HCT116 (cell line): ENCODE data around the gene ATAD3A. TPM values are rescaled to one million over a fixed set of nuclear protein-coding genes. Genes with fewer than 3 reads are reported as not detected.

Experiments
- ATAC-seq: fragments of 200-7000 bp; cut with Tn5 transposase; 2 replicates; pipeline ENCODE4 v1.9.1; 2020; ENCODE audit warnings: mild to moderate bottlenecking, moderate library complexity
- BruUV-seq: library from RNA; stranded (reverse); fragments of 400-500 nt; replicated peaks from 2 replicates; lab custom pipeline; 2021; lab: Mats Ljungman, UMichigan
- CTCF ChIA-PET: fragments of 300-600 bp; sonication (Branson Sonifier 250); formaldehyde crosslinking; loops from one replicate; lab custom pipeline; 2021; ENCODE audit warnings: antibody characterized with exemption; lab: Charles Lee
- POLR2A ChIA-PET: fragments of 300-600, 350-600 bp; sonication (Branson Sonifier 250); formaldehyde crosslinking; loops from one replicate; lab custom pipeline; 2021; ENCODE audit warnings: antibody characterized with exemption; lab: Charles Lee
- RAD21 ChIA-PET, 2 experiments: fragments of 300-600 bp; sonication (Branson Sonifier 250); formaldehyde crosslinking; loops; one replicate each; lab custom pipeline; 2023; ENCODE audit warnings: low total read pairs in 2 of 2; ENCODE audit not compliant: uncharacterized antibody in 2 of 2, unreplicated experiment in 2 of 2, low non-redundant PET in 1 of 2; lab: Charles Lee
- DNase-seq: peaks from one replicate; pipeline ENCODE4 v3.0.0-alpha.2; 2010; ENCODE audit warnings: low read depth, low spot score
- H2AFZ ChIP-seq: fragments of 200-600 bp; shearing (Covaris generic), sonication (generic); 2 replicates; pipeline ENCODE4 v1.6.1; 2017; ENCODE audit warnings: low read depth, mixed run types, mixed read lengths, antibody characterized with exemption, low read length; ENCODE audit not compliant: poor library complexity, severe bottlenecking
- H3K27ac ChIP-seq: 2 replicates; pipeline ENCODE4 v1.5.1; 2012; ENCODE audit warnings: low read depth, low read length
- H3K27me3 ChIP-seq: fragments of 200-600 bp; sonication (generic); 2 replicates; pipeline ENCODE4 v1.6.1; 2016; ENCODE audit warnings: mixed run types, low read length, mixed read lengths; ENCODE audit not compliant: insufficient read depth
- H3K36me3 ChIP-seq, 2 experiments: fragments of 200-500 bp in 1 of 2; fragments of 200-600 bp in 1 of 2; sonication (Bioruptor generic) in 1 of 2; sonication (generic) in 1 of 2; 2 replicates each; pipeline versions ENCODE4 v1.5.1 to v1.6.1; 2014 to 2016; ENCODE audit warnings: low read length in 2 of 2, inconsistent platforms in 1 of 2, mixed read lengths in 1 of 2, mixed run types in 1 of 2; ENCODE audit not compliant: insufficient read depth in 2 of 2, control insufficient read depth in 1 of 2
- H3K4me1 ChIP-seq, 2 experiments: fragments of 200-600 bp in 1 of 2; sonication (generic) in 1 of 2; 2 replicates each; pipeline versions ENCODE4 v1.5.1 to v1.6.1; 2012 to 2017; ENCODE audit warnings: low read length in 2 of 2, inconsistent platforms in 1 of 2, mild to moderate bottlenecking in 1 of 2, mixed read lengths in 1 of 2, mixed run types in 1 of 2, moderate library complexity in 1 of 2; ENCODE audit not compliant: insufficient read depth in 2 of 2, control insufficient read depth in 1 of 2
- H3K4me2 ChIP-seq: fragments of 200-600 bp; sonication (generic); 2 replicates; pipeline ENCODE4 v1.6.1; 2017; ENCODE audit warnings: mixed run types, low read length, mixed read lengths
- H3K4me3 ChIP-seq, 2 experiments: fragments of 200-600 bp in 1 of 2; sonication (generic) in 1 of 2; replicated peaks in 1 of 2; 2 replicates each; pipeline ENCODE4 v1.5.1; 2011 to 2016; ENCODE audit warnings: low read length in 2 of 2, control low read depth in 1 of 2, low read depth in 1 of 2, mild to moderate bottlenecking in 1 of 2, mixed read lengths in 1 of 2, mixed run types in 1 of 2
- H3K79me2 ChIP-seq: fragments of 200-600 bp; sonication (generic); 2 replicates; pipeline ENCODE4 v1.6.1; 2017; ENCODE audit warnings: mild to moderate bottlenecking, mixed run types, low read length, moderate library complexity, mixed read lengths; ENCODE audit not compliant: insufficient read depth
- H3K9ac ChIP-seq: fragments of 200-600 bp; sonication (generic); 2 replicates; pipeline ENCODE4 v1.6.1; 2016; ENCODE audit warnings: low read length, mixed read lengths
- H3K9me2 ChIP-seq: fragments of 200-600 bp; sonication (generic), shearing (Covaris generic); 2 replicates; pipeline ENCODE4 v1.6.1; 2017; ENCODE audit warnings: mixed run types, mild to moderate bottlenecking, moderate library complexity; ENCODE audit not compliant: insufficient read depth
- H3K9me3 ChIP-seq, 2 experiments: fragments of 200-500 bp in 1 of 2; fragments of 200-600 bp in 1 of 2; sonication (Bioruptor generic) in 1 of 2; sonication (generic) in 1 of 2; 2 replicates each; pipeline ENCODE4 v1.6.1; 2014 to 2017; ENCODE audit warnings: low read length in 2 of 2, mixed read lengths in 2 of 2, inconsistent platforms in 1 of 2, low read depth in 1 of 2, mild to moderate bottlenecking in 1 of 2, mixed run types in 1 of 2, moderate library complexity in 1 of 2; ENCODE audit not compliant: control insufficient read depth in 1 of 2, insufficient read depth in 1 of 2
- H4K20me1 ChIP-seq: fragments of 200-600 bp; sonication (generic), shearing (Covaris generic); 2 replicates; pipeline ENCODE4 v1.6.1; 2017; ENCODE audit warnings: mixed run types, mild to moderate bottlenecking, moderate library complexity; ENCODE audit not compliant: insufficient read depth
- CBX3 ChIP-seq: IDR thresholded peaks from 2 replicates; pipeline ENCODE4 v1.6.1; 2012; ENCODE audit warnings: low read depth
- CEBPB ChIP-seq: IDR thresholded peaks from 2 replicates; pipeline ENCODE4 v1.6.1; 2012; ENCODE audit warnings: low read depth
- CTCF ChIP-seq, 3 experiments: fragments of 200-600 bp in 1 of 3; sonication (generic) in 1 of 3; IDR thresholded peaks in 2 of 3; conservative IDR thresholded peaks in 1 of 3; 2 replicates each; pipeline ENCODE4 v1.5.1; 2012 to 2017; ENCODE audit warnings: low read depth in 2 of 3, low read length in 2 of 3, antibody characterized with exemption in 1 of 3, borderline replicate concordance in 1 of 3, control low read depth in 1 of 3, mild to moderate bottlenecking in 1 of 3, mixed read lengths in 1 of 3, mixed run types in 1 of 3, moderate library complexity in 1 of 3; ENCODE audit not compliant: insufficient read depth in 1 of 3
- EGR1 ChIP-seq: IDR thresholded peaks from 2 replicates; pipeline ENCODE4 v1.6.1; 2012; ENCODE audit warnings: low read depth
- EZH2 ChIP-seq: fragments of 200-600 bp; sonication (generic); IDR thresholded peaks from 2 replicates; pipeline ENCODE4 v1.6.1; 2017; ENCODE audit warnings: antibody characterized with exemption, mixed run types
- EZH2phosphoT487 ChIP-seq: fragments of 200-600 bp; IDR thresholded peaks from 2 replicates; pipeline ENCODE4 v1.6.1; 2018; ENCODE audit warnings: antibody characterized with exemption, borderline replicate concordance
- FOSL1 ChIP-seq: IDR thresholded peaks from 2 replicates; pipeline ENCODE4 v1.6.1; 2012; ENCODE audit warnings: low read depth
- SIN3A ChIP-seq: IDR thresholded peaks from 2 replicates; pipeline ENCODE4 v1.6.1; 2012; ENCODE audit warnings: low read depth
- YY1 ChIP-seq: IDR thresholded peaks from 2 replicates; pipeline ENCODE4 v1.6.1; 2011; ENCODE audit warnings: low read length, low read depth, moderate library complexity, mild to moderate bottlenecking; ENCODE audit not compliant: insufficient replicate concordance; ENCODE audit errors: extremely low read depth
- ZNF274 ChIP-seq: fragments of 200-500 bp; sonication (Bioruptor generic); IDR thresholded peaks from 2 replicates; pipeline ENCODE4 v1.6.1; 2014; ENCODE audit warnings: mild to moderate bottlenecking, low read depth, low read length, inconsistent platforms
- intact Hi-C: fragments of 100-400 bp; cut with micrococcal nuclease; formaldehyde crosslinking; loops from 2 replicates; pipeline ENCODE4 v1.10.0; 2022
- total RNA-seq: library from RNA; stranded (reverse); gene quantifications from one replicate; pipeline ENCODE4 v1.2.1, GENCODE V29; 2021; ENCODE audit not compliant: unreplicated experiment

Gene ATAD3A
- total RNA-seq, 1 experiment from 2014 or later, result 92.3 TPM

- TF ChIP-seq FOSL1, result no peak
- no peak for TF ChIP-seq ZNF274
- TF ChIP-seq SIN3A, result no peak
- no peak for TF ChIP-seq CBX3
- TF ChIP-seq CTCF (IDR thresholded peaks at IDR 0.05 in 2 of 3, conservative IDR thresholded peaks at IDR 0.05 in 1 of 3; ENCODE audit: borderline replicate concordance in 1 of 3, insufficient read depth in 1 of 3, low read depth in 2 of 3, low read length in 2 of 3), result no peak
- no peak for TF ChIP-seq EZH2
- no peak for TF ChIP-seq CEBPB
- no peak for TF ChIP-seq YY1
- TF ChIP-seq EZH2phosphoT487, result no peak
- no peak for TF ChIP-seq EGR1
- TF ChIP-seq, all 23 proteins: peak for 0
- Histone ChIP-seq H2AFZ (no peak overlapping the region), H3K27ac (no peak overlapping the region), H3K79me2 (peaks cover 37% of the 10 kb centered on the region; the same call in 1 of the 2 replicates), H3K9ac (no peak overlapping the region), H3K27me3 (no peaks in the 10 kb centered on the region), H3K4me1 (peaks cover 0 to 16% of the 10 kb centered on the region in 2 experiments; a peak in 2 of 4 replicates), H3K4me2 (no peak overlapping the region), H3K4me3 (no peak overlapping the region), H3K9me3 (no peaks in the 10 kb centered on the region), H4K20me1 (no peaks in the 10 kb centered on the region), H3K9me2 (no peaks in the 10 kb centered on the region), H3K36me3 (peaks cover 0 to 3% of the 10 kb centered on the region in 2 experiments; a peak in 2 of 4 replicates)
- POLR2A ChIA-PET, result no interaction called here
- ATAC-seq (no peak), DNase-seq (no peak)
- no TSS peak for BruUV-seq
- intact Hi-C loops, result no loop called here
- CTCF ChIA-PET, result no interaction called here
- RAD21 ChIA-PET, result no interaction called here
Measured at GRCh38 chr1:1553821-1554494, 42.0 kb downstream of the ATAD3A start.
